ENCODE data around the gene AGFG1.

The AGFG1 gene, protein sequence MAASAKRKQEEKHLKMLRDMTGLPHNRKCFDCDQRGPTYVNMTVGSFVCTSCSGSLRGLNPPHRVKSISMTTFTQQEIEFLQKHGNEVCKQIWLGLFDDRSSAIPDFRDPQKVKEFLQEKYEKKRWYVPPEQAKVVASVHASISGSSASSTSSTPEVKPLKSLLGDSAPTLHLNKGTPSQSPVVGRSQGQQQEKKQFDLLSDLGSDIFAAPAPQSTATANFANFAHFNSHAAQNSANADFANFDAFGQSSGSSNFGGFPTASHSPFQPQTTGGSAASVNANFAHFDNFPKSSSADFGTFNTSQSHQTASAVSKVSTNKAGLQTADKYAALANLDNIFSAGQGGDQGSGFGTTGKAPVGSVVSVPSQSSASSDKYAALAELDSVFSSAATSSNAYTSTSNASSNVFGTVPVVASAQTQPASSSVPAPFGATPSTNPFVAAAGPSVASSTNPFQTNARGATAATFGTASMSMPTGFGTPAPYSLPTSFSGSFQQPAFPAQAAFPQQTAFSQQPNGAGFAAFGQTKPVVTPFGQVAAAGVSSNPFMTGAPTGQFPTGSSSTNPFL

GRCh38 chr2:227471924-227472264 is at the start of gene AGFG1:
Gene AGFG1 (plus strand): TSS chr2:227472156. CDS start chr2:227472422, 266 bp downstream.
- peak; percentile 6 to 91 (median 73) for DNase-seq

GRCh38 chr2:227423656-227424499 is 48.1 kb upstream of the AGFG1 start:
- DNase-seq: peak in 7 of 14 donors; percentile 2 to 35 (median 19)

DNA sequence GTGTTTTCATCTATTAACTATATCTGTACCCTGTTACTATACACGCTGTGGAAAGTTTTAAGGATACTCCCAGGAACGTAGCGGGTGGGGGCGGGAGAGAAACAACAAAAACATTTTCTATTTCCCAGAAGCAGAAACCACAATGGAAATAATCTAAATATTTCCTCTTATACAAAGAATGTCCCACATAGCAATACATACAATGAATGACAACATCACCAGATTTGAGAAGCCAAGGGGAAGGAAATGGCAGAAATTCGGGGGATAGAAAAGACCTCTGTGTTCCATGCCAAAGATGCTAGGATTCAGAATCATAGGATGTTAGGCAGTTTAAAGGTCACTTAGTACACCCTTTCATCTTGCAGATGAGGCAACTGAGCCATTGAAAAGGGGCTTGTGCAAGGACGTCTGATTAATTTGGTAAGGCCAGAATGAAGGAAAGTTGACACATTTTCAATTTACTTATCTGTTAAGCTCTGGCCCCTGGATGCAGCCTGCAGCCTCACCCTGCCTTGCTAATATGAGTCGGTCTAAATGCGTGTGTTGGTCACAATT is 43.1 kb upstream of the AGFG1 start:
- DNase-seq: no peak

DNA sequence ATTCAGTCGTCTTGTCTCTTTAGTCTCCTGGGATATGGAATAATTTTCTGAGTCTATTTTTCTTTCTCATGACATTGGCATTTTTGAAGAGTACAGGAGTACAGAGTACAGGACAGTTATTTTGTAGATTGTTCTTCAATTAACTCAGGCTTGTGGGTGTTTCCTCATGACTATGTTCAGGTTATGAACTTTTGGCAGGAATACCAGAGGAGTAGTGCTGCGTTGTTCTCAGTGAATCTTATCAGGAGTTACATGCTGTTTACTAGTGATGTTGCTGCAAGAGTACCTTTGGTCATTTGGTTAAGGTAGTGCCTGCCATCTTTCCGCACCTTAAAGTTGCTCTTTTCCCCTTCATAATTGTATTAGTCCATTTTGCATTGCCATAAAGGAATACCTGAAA is 41.3 kb upstream of the AGFG1 start:
- DNase-seq: no peak

GRCh38 chr2:227433171-227433570 is 38.8 kb upstream of the AGFG1 start:
- DNase-seq: no peak

- DNase-seq: no peak
Measured at GRCh38 chr2:227436436-227437174, 35.4 kb upstream of the AGFG1 start.

GRCh38 chr2:227439214-227439613 is 32.7 kb upstream of the AGFG1 start:
- no peak for DNase-seq

- no peak for DNase-seq
Measured at GRCh38 chr2:227442639-227443038, 29.3 kb upstream of the AGFG1 start.

- DNase-seq: no peak
Measured at GRCh38 chr2:227443889-227444568, 27.9 kb upstream of the AGFG1 start.

- no peak for DNase-seq
Measured at GRCh38 chr2:227447606-227448005, 24.4 kb upstream of the AGFG1 start.

DNA sequence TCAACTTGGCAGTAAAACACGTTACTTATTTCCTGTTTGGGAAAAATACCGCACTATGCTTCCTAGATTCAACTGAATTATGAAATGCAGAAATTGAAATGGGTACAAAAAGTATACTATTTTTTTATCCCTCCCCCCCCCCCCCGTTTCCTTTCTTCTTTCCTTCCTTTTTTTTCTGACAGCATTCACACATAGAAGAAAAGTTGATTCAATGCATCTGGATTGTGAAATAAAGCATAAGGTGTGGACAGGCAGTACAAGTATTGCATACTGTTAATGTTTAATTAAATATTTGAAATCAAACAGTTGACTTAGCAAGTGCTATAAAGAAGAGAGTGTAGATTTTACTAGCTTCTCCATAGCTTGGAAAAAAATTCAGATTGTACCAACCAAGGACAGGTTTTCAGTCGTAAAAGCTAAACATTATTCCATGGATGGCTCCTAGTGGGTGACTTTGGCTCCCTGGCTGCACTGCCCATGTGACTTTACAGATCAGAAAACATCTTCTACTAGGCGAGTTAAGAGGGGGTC is 21.6 kb upstream of the AGFG1 start:
- DNase-seq: no peak

GRCh38 chr2:227450926-227451654 is 20.9 kb upstream of the AGFG1 start:
- no peak for DNase-seq

DNA sequence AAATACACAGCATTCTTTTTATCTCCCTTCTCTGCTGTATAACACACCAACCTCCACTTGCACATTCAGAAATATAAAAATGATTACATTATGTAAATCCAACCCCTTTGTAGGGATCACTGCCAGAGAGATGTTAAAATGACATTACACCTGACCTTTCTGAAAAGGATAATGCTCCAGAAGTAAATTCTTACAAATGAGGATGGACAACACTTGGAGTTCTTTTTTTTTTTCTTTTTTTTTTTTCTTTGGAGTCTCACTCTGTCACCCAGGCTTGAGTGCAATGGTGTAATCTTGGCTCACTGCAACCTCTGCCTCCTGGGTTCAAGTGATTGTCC is 20.3 kb upstream of the AGFG1 start:
- DNase-seq: no peak

DNA sequence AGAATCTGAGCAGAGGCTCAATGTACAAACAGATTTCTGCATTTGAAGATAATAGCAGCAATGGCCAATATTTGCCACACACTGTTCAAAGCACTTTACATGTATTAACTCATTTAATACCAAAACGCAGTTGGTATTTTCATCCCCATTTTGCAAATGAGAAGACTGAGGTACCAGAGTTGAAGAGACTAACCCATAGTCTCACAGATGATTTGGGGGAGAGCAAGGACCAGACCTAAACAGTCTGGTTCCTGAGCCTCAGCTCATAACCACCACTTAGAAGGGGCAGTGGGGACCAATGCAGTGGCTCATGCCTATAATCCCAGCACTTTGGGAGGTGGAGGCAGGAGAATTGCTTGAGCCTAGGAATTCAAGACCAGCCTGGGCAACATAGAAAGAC is 18.1 kb upstream of the AGFG1 start:
- no peak for DNase-seq

GRCh38 chr2:227454323-227454860 is 17.6 kb upstream of the AGFG1 start:
- no peak for DNase-seq

GRCh38 chr2:227455200-227455599 is 16.8 kb upstream of the AGFG1 start:
- DNase-seq: no peak

DNA sequence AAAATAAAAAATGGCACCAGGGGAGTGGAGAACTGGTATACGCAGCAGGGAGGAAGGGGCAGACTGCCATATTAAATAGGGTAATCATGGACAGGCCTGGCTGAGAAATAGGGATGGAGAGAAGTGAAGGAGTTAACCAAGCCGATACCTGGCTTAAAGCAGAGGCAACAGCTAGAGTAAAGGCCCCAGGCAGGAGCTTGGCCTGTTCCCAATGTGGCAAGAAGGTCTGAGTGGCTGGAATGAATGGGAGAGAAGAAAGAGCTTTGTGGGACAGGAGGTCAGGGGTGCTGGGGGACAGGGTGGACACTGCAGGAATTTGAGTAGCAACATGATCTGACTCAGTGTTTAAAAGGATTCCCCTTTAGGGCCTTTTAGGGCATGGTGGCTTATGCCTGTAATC is 15.9 kb upstream of the AGFG1 start:
- DNase-seq: no peak

DNA sequence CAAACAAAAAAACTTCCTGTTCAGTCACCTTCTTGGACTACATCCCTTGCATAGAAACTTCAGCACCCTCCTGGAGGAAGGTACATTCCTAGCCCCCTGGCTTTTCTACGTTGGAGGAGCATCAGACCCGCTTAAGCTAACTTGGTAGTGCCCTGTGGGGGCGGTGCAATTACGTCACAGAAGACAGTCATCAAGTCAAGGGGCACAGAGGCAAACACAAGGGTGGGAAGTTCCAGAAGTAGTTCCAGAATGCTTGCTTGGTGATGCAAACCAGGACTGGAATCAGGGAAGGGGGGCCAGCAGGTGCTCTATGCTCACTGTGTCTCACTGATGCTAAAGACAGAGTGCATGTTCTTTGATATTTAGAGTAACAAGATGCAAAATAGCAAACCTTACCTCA is 15.2 kb upstream of the AGFG1 start:
- no peak for DNase-seq

DNA sequence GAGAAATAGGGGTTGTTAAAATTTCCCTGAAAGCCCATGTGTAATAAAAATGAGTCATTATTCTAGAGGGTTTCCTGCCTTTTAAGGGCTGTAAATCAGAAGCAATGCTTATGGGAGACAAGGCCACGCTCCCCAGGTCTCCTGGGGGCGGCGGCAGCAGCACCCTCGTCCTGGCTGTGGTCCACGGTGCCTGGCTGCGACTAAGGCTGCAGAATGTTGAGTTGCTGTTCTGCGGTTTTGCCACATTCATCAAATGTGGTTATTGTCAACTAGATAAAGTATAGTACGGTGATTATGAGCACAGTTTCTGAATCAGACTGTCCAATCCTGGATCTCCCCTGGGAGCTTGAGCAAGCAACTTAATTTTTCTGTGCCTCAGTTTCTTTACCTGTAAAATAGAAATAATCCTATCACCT is 11.9 kb upstream of the AGFG1 start:
- no peak for DNase-seq

DNA sequence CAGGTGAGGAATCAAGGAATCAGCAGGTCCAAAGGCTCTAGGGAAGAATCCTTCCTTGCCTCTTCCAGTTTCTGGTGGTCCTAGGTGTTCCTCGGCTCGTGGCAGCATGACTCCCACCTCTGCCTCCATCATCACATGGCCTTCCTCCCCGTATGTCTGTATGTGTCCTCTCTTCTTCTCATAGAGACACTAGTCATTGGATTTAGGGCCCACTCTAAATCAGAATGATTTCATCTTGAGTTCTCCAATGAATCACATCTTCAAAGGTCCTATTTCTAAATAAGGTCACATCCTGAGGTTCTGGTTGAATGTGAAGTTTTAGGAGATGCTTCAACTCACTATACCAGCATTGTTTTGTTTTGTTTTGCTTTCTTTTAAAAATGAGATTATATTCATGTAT is 11.1 kb upstream of the AGFG1 start:
- no peak for DNase-seq

Data from C1 segment of cervical spinal cord (tissue), 14 donors.